GM21381 (cell line): ENCODE results near the gene HEATR1.
"Not testable (repeated sequence)": the region's sequence is repeated elsewhere in the genome, so short reads cannot be mapped to it uniquely, and the experiment has no call there.

Source experiments
- ATAC-seq: cut with Tn5 transposase; IDR thresholded peaks from one replicate; pipeline ENCODE4 v1.9.1; 2021; ENCODE audit warnings: mild to moderate bottlenecking, moderate library complexity; ENCODE audit not compliant: unreplicated experiment

HEATR1 gene

GRCh38 chr1:236589531-236589930 lies 14.8 kb downstream of the HEATR1 start:
- no peak for ATAC-seq

GRCh38 chr1:236581528-236581927 lies 22.8 kb downstream of the HEATR1 start:
- no peak for ATAC-seq

- not testable (repeated sequence) for ATAC-seq
Observed at GRCh38 chr1:236580404-236580803, 23.9 kb downstream of the HEATR1 start.

GRCh38 chr1:236578661-236579060 lies 25.7 kb downstream of the HEATR1 start:
- ATAC-seq: no peak

GRCh38 chr1:236577041-236577440 lies 27.3 kb downstream of the HEATR1 start:
- ATAC-seq: not testable (repeated sequence)

GRCh38 chr1:236576004-236576403 lies 28.3 kb downstream of the HEATR1 start:
- no peak for ATAC-seq

- no peak for ATAC-seq
Observed at GRCh38 chr1:236575523-236575922, 28.8 kb downstream of the HEATR1 start.

GRCh38 chr1:236568285-236568894 lies 35.9 kb downstream of the HEATR1 start:
- no peak for ATAC-seq

GRCh38 chr1:236565530-236565929 lies 38.8 kb downstream of the HEATR1 start:
- ATAC-seq: no peak

GRCh38 chr1:236561976-236562375 lies 42.3 kb downstream of the HEATR1 start:
- no peak for ATAC-seq

- ATAC-seq: no peak
Observed at GRCh38 chr1:236560213-236560771, 44.0 kb downstream of the HEATR1 start.

GRCh38 chr1:236558846-236559245 lies 45.5 kb downstream of the HEATR1 start:
- no peak for ATAC-seq

- ATAC-seq: no peak
Observed at GRCh38 chr1:236558081-236558480, 46.2 kb downstream of the HEATR1 start.

GRCh38 chr1:236556606-236557005 lies 47.7 kb downstream of the HEATR1 start:
- no peak for ATAC-seq

- no peak for ATAC-seq
Observed at GRCh38 chr1:236553370-236553769, 50.9 kb downstream of the HEATR1 start.

GRCh38 chr1:236552901-236553300 lies 51.4 kb downstream of the HEATR1 start:
- no peak for ATAC-seq

- no peak for ATAC-seq
Observed at GRCh38 chr1:236552096-236552495, 52.2 kb downstream of the HEATR1 start.

GRCh38 chr1:236550961-236551851 lies 53.1 kb downstream of the HEATR1 start:
- ATAC-seq: no peak

GRCh38 chr1:236548452-236548851 lies 55.9 kb downstream of the HEATR1 start:
- no peak for ATAC-seq

GRCh38 chr1:236545621-236546169 lies 58.6 kb downstream of the HEATR1 start:
- ATAC-seq: no peak

- ATAC-seq: no peak
Observed at GRCh38 chr1:236543065-236543669, 61.1 kb downstream of the HEATR1 start.
